Fibroblast of skin of left quadriceps (primary cell): ENCODE results near the gene GIMAP7.
"Not testable (repeated sequence)": the region's sequence is repeated elsewhere in the genome, so short reads cannot be mapped to it uniquely, and the experiment has no call there.

Experiments
- DNase-seq, 2 experiments: peaks; one replicate each; pipeline ENCODE4 v3.0.0-alpha.2; 2013; ENCODE audit warnings: low read depth in 2 of 2

Gene GIMAP7

GRCh38 chr7:150513758-150514157, 914 bp upstream of the GIMAP7 start:
- DNase-seq, result no peak

GRCh38 chr7:150515248-150516147, 826 bp downstream of the GIMAP7 start:
- DNase-seq, result no peak

DNA sequence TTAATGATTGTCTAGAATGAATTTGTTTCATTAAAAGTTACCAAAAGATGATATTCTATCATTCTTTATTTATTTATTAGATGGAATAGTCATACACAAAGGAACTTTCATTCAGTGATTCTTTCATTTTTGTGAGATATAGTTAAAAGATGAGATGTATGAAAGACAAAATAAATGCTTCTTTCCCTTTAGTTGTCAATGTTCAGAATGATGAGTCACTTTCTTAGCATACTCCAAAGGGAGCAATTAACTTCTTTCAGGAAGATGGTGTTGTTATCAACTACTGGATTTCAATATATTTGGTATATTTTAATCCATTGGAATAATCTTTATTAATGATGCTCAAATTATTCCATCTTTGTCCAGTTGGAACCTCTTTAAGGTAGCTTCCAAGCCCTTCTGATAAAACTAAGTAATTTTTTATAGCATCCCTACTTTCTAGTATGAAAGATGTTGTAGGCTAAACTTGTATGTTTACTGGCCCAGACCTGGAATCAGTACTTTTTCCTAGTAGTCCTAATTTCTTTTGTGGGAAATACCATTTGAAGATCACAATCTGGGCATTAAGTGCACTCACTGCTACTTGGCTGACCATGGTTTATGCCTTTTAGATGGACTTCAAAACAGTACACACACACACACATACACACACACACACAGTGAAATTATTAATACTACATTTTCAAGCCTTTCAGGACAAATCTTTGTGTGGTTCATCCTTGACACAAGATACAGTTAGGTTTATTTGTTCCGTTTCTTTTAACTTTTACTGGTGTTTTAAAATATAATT, 2.5 kb downstream of the GIMAP7 start:
- no peak for DNase-seq

- no peak for DNase-seq
Measured at GRCh38 chr7:150519310-150519709, 4.6 kb downstream of the GIMAP7 start.

DNA sequence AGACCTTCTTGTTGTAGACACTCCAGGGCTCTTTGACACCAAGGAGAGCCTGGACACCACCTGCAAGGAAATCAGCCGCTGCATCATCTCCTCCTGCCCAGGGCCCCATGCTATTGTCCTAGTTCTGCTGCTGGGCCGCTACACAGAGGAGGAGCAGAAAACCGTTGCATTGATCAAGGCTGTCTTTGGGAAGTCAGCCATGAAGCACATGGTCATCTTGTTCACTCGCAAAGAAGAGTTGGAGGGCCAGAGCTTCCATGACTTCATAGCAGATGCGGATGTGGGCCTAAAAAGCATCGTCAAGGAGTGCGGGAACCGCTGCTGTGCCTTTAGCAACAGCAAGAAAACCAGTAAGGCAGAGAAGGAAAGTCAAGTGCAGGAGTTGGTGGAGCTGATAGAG, 5.5 kb downstream of the GIMAP7 start:
- DNase-seq, result no peak

DNA sequence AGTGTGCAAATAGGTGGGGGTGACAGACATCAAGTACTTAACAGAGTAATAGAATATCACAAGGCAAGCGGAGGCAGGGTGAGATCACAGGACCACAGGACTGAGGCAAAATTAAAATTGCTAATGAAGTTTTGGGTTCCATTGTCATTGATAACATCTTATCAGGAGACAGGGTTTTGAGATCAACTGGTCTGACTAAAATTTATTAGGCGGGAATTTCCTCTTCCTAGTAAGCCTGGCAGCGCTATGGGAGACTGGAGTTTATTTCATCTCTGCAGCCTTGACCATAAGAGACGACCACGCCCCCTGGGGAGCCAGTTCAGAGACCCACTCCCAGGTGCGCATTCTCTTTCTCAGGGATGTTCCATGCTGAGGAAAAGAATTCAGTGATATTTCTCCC, 8.3 kb downstream of the GIMAP7 start:
- DNase-seq, result not testable (repeated sequence)

DNA sequence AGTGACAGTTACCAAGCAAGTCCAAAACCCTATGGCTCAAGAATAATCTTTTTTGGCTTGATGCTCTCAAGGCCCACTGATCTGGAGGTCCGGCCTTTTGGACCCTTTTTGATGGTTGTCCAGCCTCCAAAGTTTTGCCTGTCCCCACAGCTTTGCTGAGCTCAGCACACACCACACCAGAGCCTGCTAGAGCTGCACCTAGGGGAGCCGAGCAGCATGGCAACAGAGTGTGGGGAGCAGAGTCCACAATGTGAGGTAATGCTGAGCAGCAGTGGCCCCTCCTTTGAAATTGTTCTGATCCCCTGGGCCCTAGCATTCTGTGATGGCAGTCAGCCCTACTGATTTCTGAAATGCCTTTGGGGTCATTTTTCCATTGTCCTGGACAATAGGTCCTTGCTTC, 9.3 kb downstream of the GIMAP7 start:
- no peak for DNase-seq

- no peak for DNase-seq
Measured at GRCh38 chr7:150531704-150532103, 17.0 kb downstream of the GIMAP7 start.

GRCh38 chr7:150538259-150538658, 23.6 kb downstream of the GIMAP7 start:
- no peak for DNase-seq

- no peak for DNase-seq
Measured at GRCh38 chr7:150553163-150553562, 38.5 kb downstream of the GIMAP7 start.

DNA sequence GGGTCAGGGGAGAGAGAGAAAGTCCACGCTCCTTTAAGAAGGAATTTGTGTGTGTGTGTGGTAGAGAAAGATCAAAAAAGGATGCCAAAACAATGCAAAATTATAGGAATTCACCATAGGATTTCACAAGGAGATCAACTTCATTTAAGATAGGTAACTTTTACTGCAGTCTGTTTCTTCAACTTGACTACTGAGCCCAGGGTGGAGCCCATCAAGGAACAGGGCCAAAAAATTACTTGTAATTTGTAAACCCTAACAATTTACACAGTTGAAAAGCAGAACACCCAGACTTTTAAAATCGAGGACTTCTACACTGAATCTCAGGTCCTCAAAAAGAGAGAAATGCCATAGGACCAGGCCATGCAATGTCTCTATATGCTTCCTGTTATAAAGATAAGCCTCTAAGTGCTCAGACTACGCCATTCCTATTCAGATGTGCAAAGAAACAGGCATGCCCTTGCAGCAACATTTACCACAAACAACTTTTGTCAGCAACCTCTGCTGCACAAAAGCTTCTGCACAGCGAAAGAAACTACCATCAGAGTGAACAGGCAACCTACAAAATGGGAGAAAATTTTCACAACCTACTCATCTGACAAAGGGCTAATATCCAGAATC, 42.0 kb downstream of the GIMAP7 start:
- no peak for DNase-seq

- DNase-seq, result no peak
Measured at GRCh38 chr7:150560486-150560885, 45.8 kb downstream of the GIMAP7 start.

GRCh38 chr7:150562919-150563318, 48.2 kb downstream of the GIMAP7 start:
- DNase-seq, result no peak

DNA sequence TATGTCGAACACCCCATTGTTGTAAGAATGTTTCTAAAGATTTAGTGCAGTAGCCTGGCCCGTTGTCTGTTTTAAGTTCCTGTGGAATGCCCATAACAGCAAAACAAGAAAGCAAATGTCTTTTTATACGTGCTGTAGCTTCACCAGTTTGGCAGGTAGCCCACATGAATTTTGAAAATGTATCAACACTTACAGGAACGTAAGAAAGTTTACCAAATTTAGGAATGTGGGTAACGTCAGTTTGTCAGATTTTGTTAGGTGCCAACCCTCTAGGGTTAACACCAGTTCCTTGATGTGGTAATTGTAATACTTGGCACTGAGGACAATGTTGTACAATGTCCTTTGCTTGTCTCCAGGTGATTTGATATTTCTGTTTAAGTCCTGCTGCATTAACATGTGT, 49.3 kb downstream of the GIMAP7 start:
- DNase-seq, result no peak

DNA sequence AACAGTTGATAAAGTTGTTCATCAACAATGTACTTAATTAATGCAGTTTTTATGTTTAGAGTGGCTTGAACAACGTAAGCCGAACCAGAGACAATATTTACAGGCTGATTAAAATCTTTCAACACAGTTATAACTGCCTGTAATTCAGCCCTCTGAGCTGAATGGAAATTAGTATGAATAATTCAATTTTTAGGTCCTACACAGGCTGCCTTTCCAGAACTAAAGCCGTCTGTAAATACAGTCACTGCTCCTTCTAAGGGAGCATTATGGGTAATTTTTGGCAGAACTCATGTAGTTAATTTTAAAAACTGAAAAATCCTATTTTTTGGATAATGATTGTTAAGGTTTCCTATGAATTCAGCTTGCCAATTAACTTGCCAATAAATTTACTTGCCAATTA, 49.9 kb downstream of the GIMAP7 start:
- DNase-seq, result no peak

- DNase-seq, result no peak
Measured at GRCh38 chr7:150565239-150565638, 50.6 kb downstream of the GIMAP7 start.

- DNase-seq, result no peak
Measured at GRCh38 chr7:150566123-150566522, 51.5 kb downstream of the GIMAP7 start.

- no peak for DNase-seq
Measured at GRCh38 chr7:150566572-150566971, 51.9 kb downstream of the GIMAP7 start.

GRCh38 chr7:150567169-150567568, 52.5 kb downstream of the GIMAP7 start, which contains the start of gene GIMAP4:
Gene GIMAP4 (plus strand): TSS chr7:150567390. CDS start chr7:150569902, 2,512 bp downstream.
- DNase-seq, result no peak

- DNase-seq, result no peak
Measured at GRCh38 chr7:150567871-150568301, 53.2 kb downstream of the GIMAP7 start.

- no peak for DNase-seq
Measured at GRCh38 chr7:150568714-150569113, 54.0 kb downstream of the GIMAP7 start.

DNA sequence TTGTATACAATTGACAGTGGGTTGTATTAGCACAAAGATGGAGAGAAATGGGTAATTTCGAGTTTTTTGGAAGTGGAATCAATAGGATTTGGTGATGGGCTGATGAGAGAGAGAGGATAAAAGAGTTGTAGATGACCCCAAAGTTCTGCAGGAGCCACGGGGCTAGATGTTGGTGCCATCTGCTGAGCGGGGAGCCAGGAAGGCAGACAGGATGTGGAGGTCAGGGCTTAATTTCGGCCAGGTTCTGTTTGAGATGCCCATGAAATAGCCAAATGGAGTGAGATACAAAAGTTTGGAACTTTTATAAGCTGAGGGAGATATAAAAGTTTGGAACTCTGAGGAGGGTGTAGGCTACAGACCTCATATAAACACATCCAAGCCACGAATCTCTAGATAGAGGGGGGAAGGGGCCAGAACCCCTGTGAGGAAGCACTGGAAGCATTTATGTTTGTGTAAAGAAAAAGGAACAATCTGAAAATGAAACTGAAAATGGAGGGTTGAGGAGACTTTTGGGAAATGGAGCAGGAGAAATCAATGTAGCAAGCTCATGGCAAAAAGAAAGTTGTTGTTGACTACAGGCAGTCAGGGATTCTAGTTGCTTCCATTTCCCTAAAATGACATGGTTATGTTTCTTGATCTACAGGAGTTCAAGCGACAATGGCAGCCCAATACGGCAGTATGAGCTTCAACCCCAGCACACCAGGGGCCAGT, 54.7 kb downstream of the GIMAP7 start:
- no peak for DNase-seq
